Measurements from ENCODE around the gene CASP9.
"Not testable (repeated sequence)": the region's sequence is repeated elsewhere in the genome, so short reads cannot be mapped to it uniquely, and the experiment has no call there.

CASP9 gene

GRCh38 chr1:15469361-15469760 lies 54.7 kb downstream of the CASP9 start:
- no peak for DNase-seq (ENCODE audit: low read depth)

- no peak for DNase-seq (ENCODE audit: low read depth)
Measured at GRCh38 chr1:15468145-15468544, 55.9 kb downstream of the CASP9 start.

GRCh38 chr1:15466955-15467625 lies 56.9 kb downstream of the CASP9 start:
- not testable (repeated sequence) for DNase-seq (ENCODE audit: low read depth)

- no peak for DNase-seq (ENCODE audit: low read depth)
Measured at GRCh38 chr1:15465674-15466073, 58.3 kb downstream of the CASP9 start.

- not testable (repeated sequence) for DNase-seq (ENCODE audit: low read depth)
Measured at GRCh38 chr1:15463926-15464322, 60.1 kb downstream of the CASP9 start.

- not testable (repeated sequence) for DNase-seq (ENCODE audit: low read depth)
Measured at GRCh38 chr1:15463064-15463800, 60.8 kb downstream of the CASP9 start.

GRCh38 chr1:15460708-15461095 lies 63.3 kb downstream of the CASP9 start:
- peak; percentile 29 for DNase-seq (ENCODE audit: low read depth)

GRCh38 chr1:15459771-15460707 lies 64.0 kb downstream of the CASP9 start:
- no peak for DNase-seq (ENCODE audit: low read depth)

- DNase-seq (ENCODE audit: low read depth), result not testable (repeated sequence)
Measured at GRCh38 chr1:15458388-15458787, 65.6 kb downstream of the CASP9 start.

- DNase-seq (ENCODE audit: low read depth), result no peak
Measured at GRCh38 chr1:15457585-15457984, 66.4 kb downstream of the CASP9 start.

- DNase-seq (ENCODE audit: low read depth), result no peak
Measured at GRCh38 chr1:15456313-15456954, 67.6 kb downstream of the CASP9 start, which contains the start of gene CELA2A. CELA2A (plus strand) TSS chr1:15456732; CDS start chr1:15456754, 22 bp downstream.

- peak; percentile 97 for DNase-seq (ENCODE audit: low read depth)
Measured at GRCh38 chr1:15455522-15455921, 68.5 kb downstream of the CASP9 start.

- DNase-seq (ENCODE audit: low read depth), result peak; percentile 93
Measured at GRCh38 chr1:15454256-15454655, 69.8 kb downstream of the CASP9 start.

- peak; percentile 36 for DNase-seq (ENCODE audit: low read depth)
Measured at GRCh38 chr1:15453734-15454133, 70.3 kb downstream of the CASP9 start.

GRCh38 chr1:15452866-15453571 lies 71.0 kb downstream of the CASP9 start:
- DNase-seq (ENCODE audit: low read depth), result no peak

- peak; percentile 29 for DNase-seq (ENCODE audit: low read depth)
Measured at GRCh38 chr1:15452216-15452615, 71.8 kb downstream of the CASP9 start.

- DNase-seq (ENCODE audit: low read depth), result no peak
Measured at GRCh38 chr1:15451014-15451722, 72.8 kb downstream of the CASP9 start.

- DNase-seq (ENCODE audit: low read depth), result no peak
Measured at GRCh38 chr1:15449567-15449966, 74.4 kb downstream of the CASP9 start.

- no peak for DNase-seq (ENCODE audit: low read depth)
Measured at GRCh38 chr1:15448877-15449462, 75.0 kb downstream of the CASP9 start.

GRCh38 chr1:15446212-15446611 lies 77.8 kb downstream of the CASP9 start:
- DNase-seq (ENCODE audit: low read depth), result no peak
